SK-N-SH (cell line): Measurements from ENCODE around the gene CCR8. TPM values are rescaled to one million over a fixed set of nuclear protein-coding genes. Genes with fewer than 3 reads are reported as not detected.

Experiments used
- CTCF ChIA-PET: fragments of 300-600, 350-600 bp; formaldehyde crosslinking; extraction: SDS; loops from one replicate; lab custom pipeline; 2021; lab: Yijun Ruan, JAX
- POLR2A ChIA-PET: fragments of 350-600 bp; sonication (Branson Sonifier 250); formaldehyde crosslinking; extraction: SDS; loops from one replicate; lab custom pipeline; 2020; ENCODE audit warnings: antibody characterized with exemption, inconsistent platforms; lab: Yijun Ruan, JAX
- DNase-seq: peaks from one replicate; pipeline ENCODE4 v3.0.0; 2012
- H2AFZ ChIP-seq: fragments of 200-600 bp; sonication (generic); 2 replicates; pipeline ENCODE4 v1.8.1; 2016; ENCODE audit warnings: antibody characterized with exemption, mild to moderate bottlenecking, low read depth
- H3F3A ChIP-seq: fragments of 200-600 bp; sonication (generic); replicated peaks from 2 replicates; pipeline ENCODE3; 2016; ENCODE audit warnings: antibody characterized with exemption, mild to moderate bottlenecking; ENCODE audit not compliant: insufficient read depth
- H3K27ac ChIP-seq, 2 experiments: fragments of 200-500 bp in 1 of 2; fragments of 200-600 bp in 1 of 2; sonication (Bioruptor generic) in 1 of 2; sonication (generic), shearing (Covaris generic) in 1 of 2; 2 replicates each; pipeline versions ENCODE4 v1.5.1 to v1.6.1; 2014 to 2016; ENCODE audit warnings: low read depth in 2 of 2, inconsistent platforms in 1 of 2, low read length in 1 of 2, mild to moderate bottlenecking in 1 of 2, mixed read lengths in 1 of 2
- H3K27me3 ChIP-seq: fragments of 200-600 bp; sonication (generic), shearing (Covaris generic); 2 replicates; pipeline ENCODE4 v1.6.1; 2016; ENCODE audit warnings: mixed run types; ENCODE audit not compliant: insufficient read depth
- H3K36me3 ChIP-seq, 2 experiments: fragments of 200-500 bp in 1 of 2; fragments of 200-600 bp in 1 of 2; sonication (Bioruptor generic) in 1 of 2; sonication (generic) in 1 of 2; replicated peaks in 1 of 2; 2 replicates each; pipeline versions ENCODE3 to v1.5.1; 2014 to 2016; ENCODE audit warnings: low read length in 1 of 2, mild to moderate bottlenecking in 1 of 2; ENCODE audit not compliant: insufficient read depth in 2 of 2, control insufficient read depth in 1 of 2
- H3K4me1 ChIP-seq, 2 experiments: fragments of 200-500 bp in 1 of 2; fragments of 200-600 bp in 1 of 2; sonication (Bioruptor generic) in 1 of 2; sonication (generic), shearing (Covaris generic) in 1 of 2; 2 replicates each; pipeline versions ENCODE4 v1.5.1 to v1.6.1; 2014 to 2016; ENCODE audit warnings: low read depth in 1 of 2, low read length in 1 of 2, mixed run types in 1 of 2; ENCODE audit not compliant: insufficient read depth in 2 of 2, control insufficient read depth in 1 of 2
- H3K4me2 ChIP-seq: fragments of 200-600 bp; sonication (generic), shearing (Covaris generic); 2 replicates; pipeline ENCODE4 v1.6.1; 2017; ENCODE audit warnings: mixed run types
- H3K4me3 ChIP-seq, 2 experiments: fragments of 200-500 bp in 1 of 2; fragments of 200-600 bp in 1 of 2; sonication (Bioruptor generic) in 1 of 2; sonication (generic), shearing (Covaris generic) in 1 of 2; 2 replicates each; pipeline versions ENCODE4 v1.5.1 to v1.8.1; 2014 to 2016; ENCODE audit warnings: low read depth in 2 of 2, inconsistent platforms in 1 of 2, low read length in 1 of 2, mild to moderate bottlenecking in 1 of 2, mixed read lengths in 1 of 2, moderate library complexity in 1 of 2
- H3K79me2 ChIP-seq: fragments of 200-600 bp; sonication (generic); 2 replicates; pipeline ENCODE4 v1.8.1; 2017; ENCODE audit warnings: mild to moderate bottlenecking; ENCODE audit not compliant: insufficient read depth
- H3K9ac ChIP-seq: fragments of 200-600 bp; sonication (generic); 2 replicates; pipeline ENCODE4 v1.6.1; 2017; ENCODE audit warnings: mixed run types
- H3K9me2 ChIP-seq: fragments of 200-600 bp; sonication (generic); 2 replicates; pipeline ENCODE4 v1.6.1; 2017; ENCODE audit warnings: mixed run types
- H3K9me3 ChIP-seq: fragments of 200-600 bp; sonication (generic); 2 replicates; pipeline ENCODE4 v1.6.1; 2017; ENCODE audit warnings: mixed run types, mild to moderate bottlenecking, moderate library complexity
- H4K20me1 ChIP-seq: fragments of 200-600 bp; sonication (generic); 2 replicates; pipeline ENCODE4 v1.6.1; 2017; ENCODE audit warnings: mild to moderate bottlenecking, mixed run types; ENCODE audit not compliant: insufficient read depth
- CTCF ChIP-seq: fragments of 200-600 bp; sonication (generic); IDR thresholded peaks from 2 replicates; pipeline ENCODE4 v1.6.1; 2017; ENCODE audit warnings: antibody characterized with exemption, mild to moderate bottlenecking, moderate library complexity
- EP300 ChIP-seq, 2 experiments: IDR thresholded peaks; 2 replicates each; pipeline versions ENCODE4 v1.4.0 to v1.6.1; 2012; ENCODE audit warnings: borderline replicate concordance in 1 of 2, low read depth in 1 of 2, low read length in 1 of 2
- EZH2phosphoT487 ChIP-seq: fragments of 200-600 bp; sonication (generic); IDR thresholded peaks from 2 replicates; pipeline ENCODE4 v1.6.1; 2017; ENCODE audit warnings: low read depth, mixed run types, mild to moderate bottlenecking, antibody characterized with exemption, moderate library complexity, borderline replicate concordance
- FOSL2 ChIP-seq: IDR thresholded peaks from 2 replicates; pipeline ENCODE4 v1.4.0; 2012; ENCODE audit warnings: low read depth, mild to moderate bottlenecking, moderate library complexity, borderline replicate concordance
- FOXM1 ChIP-seq: IDR thresholded peaks from 2 replicates; pipeline ENCODE4 v1.4.0; 2012; ENCODE audit warnings: low read depth, mild to moderate bottlenecking
- GATA2 ChIP-seq: sonication (generic); formaldehyde crosslinking; IDR thresholded peaks from 2 replicates; pipeline ENCODE4 v1.5.0; 2020; ENCODE audit warnings: mild to moderate bottlenecking, missing genetic modification reagents
- MEF2A ChIP-seq: IDR thresholded peaks from 2 replicates; pipeline ENCODE4 v1.4.0; 2012; ENCODE audit warnings: low read depth, borderline replicate concordance
- NRF1 ChIP-seq: IDR thresholded peaks from 2 replicates; pipeline ENCODE4 v1.6.1; 2012; ENCODE audit warnings: low read depth, mild to moderate bottlenecking, low read length
- REST ChIP-seq: IDR thresholded peaks from 2 replicates; pipeline ENCODE4 v1.6.1; 2012; ENCODE audit warnings: mild to moderate bottlenecking, low read depth, low read length, moderate library complexity
- RFX5 ChIP-seq: IDR thresholded peaks from 2 replicates; pipeline ENCODE4 v1.6.1; 2012; ENCODE audit warnings: mild to moderate bottlenecking, improper control_type of control experiment, low read length
- RXRA ChIP-seq: IDR thresholded peaks from 2 replicates; pipeline ENCODE4 v1.4.0; 2012; ENCODE audit warnings: low read depth, mild to moderate bottlenecking, borderline replicate concordance
- SMC3 ChIP-seq: IDR thresholded peaks from 2 replicates; pipeline ENCODE4 v1.6.1; 2012; ENCODE audit warnings: low read depth, low read length, improper control_type of control experiment
- TAF1 ChIP-seq: IDR thresholded peaks from 2 replicates; pipeline ENCODE4 v1.6.1; 2012; ENCODE audit warnings: low read depth, mild to moderate bottlenecking, low read length, moderate library complexity, borderline replicate concordance
- USF1 ChIP-seq: IDR thresholded peaks from 2 replicates; pipeline ENCODE4 v1.4.0; 2012; ENCODE audit warnings: low read depth, borderline replicate concordance
- WGBS: methylation state at CpG from one replicate; pipeline ENCODE4 v1.1.6; 2017; ENCODE audit warnings: low lambda C conversion rate; 5-methylcytosine and 5-hydroxymethylcytosine counted together
- polyA plus RNA-seq, 3 experiments: library from polyadenylated mRNA; depleted of rRNA; stranded (reverse); fragments of >200 nt; gene quantifications; 2 replicates each; pipeline ENCODE4 v1.2.3, GENCODE V29; 2012

The CCR8 gene
- polyA plus RNA-seq, 1 of the 3 experiments (the other 2 are of a cell fraction): not detected

GRCh38 chr3:39302178-39302577 is 27.3 kb upstream of the CCR8 start:
- Histone ChIP-seq H2AFZ (no peak overlapping the region), H3K4me2 (no peak overlapping the region), H3K27ac (no peak overlapping the region), H3K36me3 (no peaks in the 10 kb centered on the region), H3K79me2 (no peaks in the 10 kb centered on the region), H3K4me3 (no peak overlapping the region), H3K9ac (no peak overlapping the region), H3K9me3 (no peaks in the 10 kb centered on the region; the same call in 1 of the 2 replicates), H3K27me3 (no peaks in the 10 kb centered on the region), H3K4me1 (no peaks in the 10 kb centered on the region), H3K9me2 (no peaks in the 10 kb centered on the region), H3F3A (no peaks in the 10 kb centered on the region), H4K20me1 (no peaks in the 10 kb centered on the region)
- TF ChIP-seq GATA2 (CRISPR knock-in tag) (no peak), REST (no peak)
- no peak for DNase-seq
- ChIA-PET CTCF (interaction anchor here (1.9 kb wide), 1 partner anchor 10 kb away, joined by 12 read pairs; no protein-coding TSS in a partner anchor), POLR2A (no interaction called here)
- 36% methylated on average over 2 of the region's 2 CpGs for WGBS

GRCh38 chr3:39313289-39313688 is 16.2 kb upstream of the CCR8 start:
- ChIA-PET CTCF (interaction anchor here (0.6 kb wide), 1 partner anchor 33 kb away, joined by 3 read pairs; no protein-coding TSS in a partner anchor), POLR2A (no interaction called here)
- Histone ChIP-seq H3K27ac (no peak overlapping the region), H3K9ac (no peak overlapping the region), H3K4me3 (no peak overlapping the region), H3K79me2 (no peaks in the 10 kb centered on the region), H3F3A (no peaks in the 10 kb centered on the region), H3K27me3 (no peaks in the 10 kb centered on the region), H3K36me3 (no peaks in the 10 kb centered on the region), H2AFZ (no peak overlapping the region), H3K9me2 (no peaks in the 10 kb centered on the region), H3K9me3 (no peaks in the 10 kb centered on the region), H3K4me2 (no peak overlapping the region), H4K20me1 (no peaks in the 10 kb centered on the region), H3K4me1 (no peaks in the 10 kb centered on the region)
- TF ChIP-seq NRF1 (no peak), RFX5 (no peak), TAF1 (no peak), USF1 (no peak), EZH2phosphoT487 (no peak), RXRA (no peak), FOXM1 (no peak), GATA2 (CRISPR knock-in tag) (no peak), MEF2A (no peak), FOSL2 (no peak), SMC3 (no peak), CTCF (no peak), EP300 (IDR thresholded peaks at IDR 0.05; ENCODE audit: borderline replicate concordance in 1 of 2, low read depth in 1 of 2, low read length in 1 of 2) (no peak)
- DNase-seq: no peak
